H9 (cell line): Measurements from ENCODE around the gene COG8. TPM values are rescaled to one million over a fixed set of nuclear protein-coding genes. Genes with fewer than 3 reads are reported as not detected.
A peak's percentile ranks its signal among the peaks of the same experiment; 100 is the strongest.

Experiments
- DNase-seq: peaks from one replicate; pipeline ENCODE4 v3.0.0-alpha.2; 2017
- H2AFZ ChIP-seq: one replicate; pipeline ENCODE4 v1.6.1; 2013; ENCODE audit warnings: mild to moderate bottlenecking, low read length, control low read depth, moderate library complexity
- H2AK5ac ChIP-seq: 2 replicates; pipeline ENCODE4 v1.6.1; 2013; ENCODE audit warnings: low read length, control low read depth, mixed read lengths; ENCODE audit not compliant: insufficient read length
- H2BK120ac ChIP-seq: one replicate; pipeline ENCODE4 v1.6.1; 2013; ENCODE audit warnings: low read depth, mild to moderate bottlenecking, low read length, control low read depth, inconsistent platforms; ENCODE audit not compliant: poor library complexity, severe bottlenecking
- H2BK12ac ChIP-seq: 2 replicates; pipeline ENCODE4 v1.6.1; 2013; ENCODE audit warnings: low read length, control low read depth, mixed read lengths, low read depth; ENCODE audit not compliant: insufficient read length
- H2BK15ac ChIP-seq: 2 replicates; pipeline ENCODE4 v1.6.1; 2013; ENCODE audit warnings: low read depth, low read length, control low read depth
- H2BK20ac ChIP-seq: one replicate; pipeline ENCODE4 v1.6.1; 2013; ENCODE audit warnings: low read depth, mild to moderate bottlenecking, low read length, control low read depth, inconsistent platforms; ENCODE audit not compliant: poor library complexity, severe bottlenecking
- H2BK5ac ChIP-seq: 2 replicates; pipeline ENCODE4 v1.6.1; 2013; ENCODE audit warnings: low read length, control low read depth, mixed read lengths; ENCODE audit not compliant: insufficient read length
- H3K14ac ChIP-seq: 2 replicates; pipeline ENCODE4 v1.6.1; 2013; ENCODE audit warnings: low read length, control low read depth; ENCODE audit not compliant: insufficient read depth
- H3K18ac ChIP-seq: 2 replicates; pipeline ENCODE4 v1.6.1; 2013; ENCODE audit warnings: low read depth, mild to moderate bottlenecking, mixed read lengths, low read length, control low read depth; ENCODE audit not compliant: insufficient read length
- H3K23ac ChIP-seq: 2 replicates; pipeline ENCODE4 v1.6.1; 2013; ENCODE audit warnings: low read length, control low read depth, mixed read lengths, low read depth; ENCODE audit not compliant: insufficient read length
- H3K23me2 ChIP-seq: 2 replicates; pipeline ENCODE4 v1.6.1; 2013; ENCODE audit warnings: low read depth, mild to moderate bottlenecking, mixed read lengths, low read length, control low read depth; ENCODE audit not compliant: insufficient read length, poor library complexity, severe bottlenecking
- H3K27ac ChIP-seq: 2 replicates; pipeline ENCODE4 v1.5.1; 2013; ENCODE audit warnings: low read length, control low read depth, mixed read lengths, low read depth; ENCODE audit not compliant: insufficient read length
- H3K27me3 ChIP-seq: 2 replicates; pipeline ENCODE4 v1.6.1; 2013; ENCODE audit warnings: low read length, control low read depth, inconsistent platforms; ENCODE audit not compliant: insufficient read depth
- H3K4ac ChIP-seq: 2 replicates; pipeline ENCODE4 v1.6.1; 2013; ENCODE audit warnings: low read depth, mild to moderate bottlenecking, control low read depth, inconsistent platforms, low read length, moderate library complexity
- H3K4me1 ChIP-seq: 2 replicates; pipeline ENCODE4 v1.6.1; 2013; ENCODE audit warnings: low read length, control low read depth, inconsistent platforms; ENCODE audit not compliant: insufficient read depth
- H3K4me2 ChIP-seq: 2 replicates; pipeline ENCODE4 v1.6.1; 2013; ENCODE audit warnings: low read length, control low read depth, mixed read lengths; ENCODE audit not compliant: insufficient read length, insufficient read depth
- H3K56ac ChIP-seq: 2 replicates; pipeline ENCODE4 v1.6.1; 2013; ENCODE audit warnings: low read depth, mild to moderate bottlenecking, mixed read lengths, low read length, control low read depth; ENCODE audit not compliant: insufficient read length
- H3K79me1 ChIP-seq: 2 replicates; pipeline ENCODE4 v1.6.1; 2013; ENCODE audit warnings: low read depth, mild to moderate bottlenecking, moderate library complexity, low read length, control low read depth, inconsistent platforms; ENCODE audit not compliant: insufficient read depth, poor library complexity, severe bottlenecking
- H3K79me2 ChIP-seq: 2 replicates; pipeline ENCODE4 v1.6.1; 2013; ENCODE audit warnings: low read length, control low read depth, inconsistent platforms; ENCODE audit not compliant: insufficient read depth
- H3K9ac ChIP-seq: 2 replicates; pipeline ENCODE4 v1.6.1; 2013; ENCODE audit warnings: low read length, control low read depth, mixed read lengths; ENCODE audit not compliant: insufficient read length; ENCODE audit errors: extremely low read depth
- H3K9me3 ChIP-seq: one replicate; pipeline ENCODE4 v1.6.1; 2013; ENCODE audit warnings: low read depth, low read length, inconsistent platforms; ENCODE audit not compliant: control insufficient read depth
- H3T11ph ChIP-seq: one replicate; pipeline ENCODE4 v1.6.1; 2013; ENCODE audit warnings: mild to moderate bottlenecking, low read length, control low read depth, inconsistent platforms
- H4K20me1 ChIP-seq: one replicate; pipeline ENCODE4 v1.6.1; 2013; ENCODE audit not compliant: control insufficient read depth, insufficient read length, insufficient read depth
- H4K5ac ChIP-seq: 2 replicates; pipeline ENCODE4 v1.6.1; 2013; ENCODE audit warnings: low read depth, mild to moderate bottlenecking, mixed read lengths, low read length, control low read depth; ENCODE audit not compliant: insufficient read length
- H4K8ac ChIP-seq: replicated peaks from 2 replicates; pipeline ENCODE4 v1.6.1; 2013; ENCODE audit warnings: low read length, control low read depth, mixed read lengths, low read depth; ENCODE audit not compliant: insufficient read length
- H4K91ac ChIP-seq: 2 replicates; pipeline ENCODE4 v1.6.1; 2013; ENCODE audit warnings: low read depth, mild to moderate bottlenecking, moderate library complexity, mixed read lengths, low read length, control low read depth; ENCODE audit not compliant: insufficient read length
- H3K27ac Mint-ChIP-seq, 3 experiments: 2 replicates in 2 of 3; 3 replicates in 1 of 3; pipeline ENCODE4 v1.8.0; 2020 to 2021; ENCODE audit warnings: mixed read lengths in 3 of 3, mild to moderate bottlenecking in 1 of 3, moderate library complexity in 1 of 3
- H3K27me3 Mint-ChIP-seq: 2 replicates; pipeline ENCODE4 v1.8.0; 2021; ENCODE audit warnings: low read depth, mild to moderate bottlenecking, moderate library complexity, mixed read lengths
- H3K36me3 Mint-ChIP-seq, 3 experiments: 2 replicates in 2 of 3; 3 replicates in 1 of 3; pipeline ENCODE4 v1.8.0; 2020 to 2021; ENCODE audit warnings: low read depth in 3 of 3, mixed read lengths in 3 of 3; ENCODE audit not compliant: insufficient read depth in 1 of 3
- H3K4me1 Mint-ChIP-seq, 2 experiments: 2 replicates each; pipeline ENCODE4 v1.8.0; 2020; ENCODE audit warnings: mixed read lengths in 2 of 2
- H3K4me3 Mint-ChIP-seq, 2 experiments: 2 replicates in 1 of 2; 3 replicates in 1 of 2; pipeline ENCODE4 v1.8.0; 2020 to 2021; ENCODE audit warnings: mild to moderate bottlenecking in 2 of 2, mixed read lengths in 2 of 2, moderate library complexity in 1 of 2
- H3K9me3 Mint-ChIP-seq, 2 experiments: 2 replicates in 1 of 2; 3 replicates in 1 of 2; pipeline ENCODE4 v1.8.0; 2020; ENCODE audit warnings: mild to moderate bottlenecking in 2 of 2, mixed read lengths in 2 of 2, moderate library complexity in 1 of 2
- CTCF ChIP-seq: fragments of 200-600 bp; sonication (generic); conservative IDR thresholded peaks from 3 replicates; pipeline ENCODE4 v1.8.0; 2021; ENCODE audit warnings: antibody characterized with exemption, mild to moderate bottlenecking
- WGBS: extraction: QIAGEN DNeasy Blood & Tissue Kit; methylation state at CpG from one replicate; pipeline ENCODE4 v1.1.7; 2013; ENCODE audit warnings: missing lambda C conversion rate, low lambda C conversion rate, mixed read lengths; ENCODE audit not compliant: insufficient read length; ENCODE audit errors: extremely low coverage; 5-methylcytosine and 5-hydroxymethylcytosine counted together
- total RNA-seq: library from RNA; stranded (reverse); gene quantifications from 2 replicates; pipeline ENCODE4 v1.2.1, GENCODE V29; 2021

The COG8 gene
- total RNA-seq, 1 experiment from 2014 or later = 52.3 TPM

DNA sequence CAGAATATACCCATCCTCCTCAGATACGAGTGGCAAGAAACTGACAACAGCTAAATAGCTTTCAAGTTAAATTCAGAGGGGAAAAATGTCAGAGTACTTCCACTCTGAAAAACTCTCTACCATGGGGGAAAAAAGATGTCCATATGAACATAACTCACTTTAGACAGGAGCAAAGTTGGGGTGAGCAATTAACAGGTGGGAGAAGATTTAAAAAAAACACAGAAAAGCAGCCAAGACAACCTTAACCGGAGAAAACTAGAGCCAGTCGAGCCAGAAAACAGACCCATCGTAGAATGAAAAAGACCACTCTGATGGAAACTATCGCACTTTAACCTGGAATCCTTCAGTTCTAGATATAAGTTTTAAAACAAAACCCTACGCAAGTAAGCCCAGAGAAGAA is 45.6 kb upstream of the COG8 start:
- Histone ChIP-seq H3K4me1 (no peaks in the 10 kb centered on the region), H2BK5ac (no peak overlapping the region), H3K56ac (no peak overlapping the region), H3K9me3 (no peaks in the 10 kb centered on the region), H3K79me2 (peaks cover 5% of the 10 kb centered on the region; the same call in 1 of the 2 replicates), H4K91ac (no peak overlapping the region), H4K5ac (no peak overlapping the region), H2BK15ac (no peak overlapping the region), H2AFZ (no peak overlapping the region), H3K27ac (no peak overlapping the region), H2BK12ac (no peak overlapping the region), H2BK120ac (no peak overlapping the region), H3K9ac (peak overlapping the region; percentile 60), H3T11ph (no peak overlapping the region), H3K4me2 (peak overlapping the region; percentile 83), H3K18ac (no peak overlapping the region), H3K23me2 (peaks cover 2% of the 10 kb centered on the region), H3K79me1 (peaks cover 8% of the 10 kb centered on the region), H3K4ac (no peak overlapping the region), H3K23ac (no peak overlapping the region), H3K27me3 (no peaks in the 10 kb centered on the region), H4K20me1 (no peaks in the 10 kb centered on the region), H3K14ac (no peak overlapping the region), H2AK5ac (no peak overlapping the region), H2BK20ac (no peak overlapping the region), H4K8ac (no peak overlapping the region)
- peak overlapping the region; percentile 63 to 94 (median 80) for H3K27ac Mint-ChIP-seq
- H3K9me3 Mint-ChIP-seq = no peaks in the 10 kb centered on the region
- H3K27me3 Mint-ChIP-seq = no peaks in the 10 kb centered on the region
- peaks cover 23 to 41% (median 40%) of the 10 kb centered on the region in 3 experiments for H3K36me3 Mint-ChIP-seq
- no peak for DNase-seq
- no peak for TF ChIP-seq CTCF
- WGBS = no CpG with 5 or more reads among the region's 6 CpGs
- H3K4me3 Mint-ChIP-seq = peak overlapping the region; percentile 85 to 86
- peaks cover 4 to 8% of the 10 kb centered on the region in 2 experiments; a peak in 3 of 4 replicates for H3K4me1 Mint-ChIP-seq
